ENCODE results near the gene PDS5B. TPM values are rescaled to one million over a fixed set of nuclear protein-coding genes. Genes with fewer than 3 reads are reported as not detected.

Gene PDS5B
- total RNA-seq, 2 experiments from 2014 or later: 39.8 to 40.6 TPM

DNA sequence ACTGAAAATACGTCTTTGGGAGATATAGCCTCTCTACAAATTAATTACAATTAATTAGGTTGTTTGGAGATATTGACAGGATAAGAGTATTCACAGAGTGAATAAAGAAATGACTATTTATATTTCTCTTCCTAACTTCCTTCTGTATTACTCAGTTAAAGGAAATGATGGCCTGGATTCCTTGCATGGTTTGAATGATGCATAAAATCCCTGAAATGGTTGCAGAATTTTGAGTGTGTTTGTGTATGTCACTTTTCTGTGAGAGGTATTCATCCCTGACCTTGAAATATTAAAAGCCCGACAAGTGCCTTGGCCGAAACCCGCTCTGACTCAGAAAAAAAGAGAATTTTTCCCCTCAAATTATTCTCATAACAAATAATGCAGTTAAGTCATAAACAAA is 90.0 kb downstream of the PDS5B start:
- CTCF ChIA-PET: interaction anchor here (0.6 kb wide), 1 partner anchor 19 kb away, joined by 3 read pairs; no protein-coding TSS in a partner anchor
- H3K4me1 Mint-ChIP-seq (ENCODE audit: low read depth): no peaks in the 10 kb centered on the region
- peaks cover 31% of the 10 kb centered on the region for H3K36me3 ChIP-seq (ENCODE audit: insufficient read depth, low read length)
- no peaks in the 10 kb centered on the region for H3K9me3 Mint-ChIP-seq
- H3K36me3 Mint-ChIP-seq (ENCODE audit: low read depth): peaks cover 87% of the 10 kb centered on the region
- no peaks in the 10 kb centered on the region for H3K27me3 ChIP-seq (ENCODE audit: control insufficient read depth in 1 of 2, insufficient read depth in 2 of 2, low read length in 2 of 2)
- ATAC-seq (ENCODE audit: poor library complexity) (no peak), DNase-seq (no peak)
- no peak for TF ChIP-seq CTCF (IDR thresholded peaks at IDR 0.05)
- POLR2A ChIA-PET: no interaction called here
- no peak overlapping the region for H3K27ac ChIP-seq (ENCODE audit: low read depth in 1 of 2, low read length in 2 of 2)
- H3K27ac Mint-ChIP-seq: no peak overlapping the region
- H3K27me3 Mint-ChIP-seq: no peaks in the 10 kb centered on the region
- H3K9me3 ChIP-seq (ENCODE audit: control insufficient read depth in 1 of 2, insufficient read depth in 1 of 2, low read length in 2 of 2): no peaks in the 10 kb centered on the region
- H3K4me1 ChIP-seq (ENCODE audit: insufficient read depth, low read length): no peaks in the 10 kb centered on the region
- no peak overlapping the region for H3K4me3 ChIP-seq (ENCODE audit: low read length)
- intact Hi-C loops (cut with DNase I, micrococcal nuclease): no loop called here
- H3K4me3 Mint-ChIP-seq: no peak overlapping the region

DNA sequence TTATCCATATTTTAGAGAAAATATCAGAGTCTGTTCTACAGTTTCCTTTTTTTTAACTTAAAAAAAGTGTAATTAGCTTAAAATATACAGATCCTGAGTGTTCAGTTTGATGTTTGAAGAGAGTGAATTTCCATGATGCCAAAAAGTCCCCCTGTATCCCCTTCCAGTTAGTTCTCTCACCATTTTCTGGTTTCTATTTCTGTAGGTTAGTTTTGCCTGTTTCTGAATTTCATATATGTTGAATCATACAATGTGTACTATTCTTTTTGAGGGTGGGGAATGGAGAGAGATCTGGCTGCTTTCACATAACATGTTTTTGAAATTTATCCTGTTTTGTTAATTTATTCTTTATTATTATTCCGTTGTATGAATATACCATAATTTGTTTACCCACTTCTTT is 95.9 kb downstream of the PDS5B start:
- H3K27me3 Mint-ChIP-seq: no peaks in the 10 kb centered on the region
- POLR2A ChIA-PET: interaction anchor here (1.4 kb wide), 1 partner anchor 55 kb away, joined by 4 read pairs; no protein-coding TSS in a partner anchor
- H3K36me3 Mint-ChIP-seq (ENCODE audit: low read depth): peaks cover 83% of the 10 kb centered on the region

GRCh38 chr13:32682740-32683139 is 96.5 kb downstream of the PDS5B start:
- Mint-ChIP-seq H3K27ac (no peak overlapping the region), H3K4me3 (no peak overlapping the region), H3K27me3 (no peaks in the 10 kb centered on the region), H3K36me3 (ENCODE audit: low read depth) (peaks cover 81% of the 10 kb centered on the region), H3K4me1 (ENCODE audit: low read depth) (no peaks in the 10 kb centered on the region), H3K9me3 (no peaks in the 10 kb centered on the region)
- no peaks in the 10 kb centered on the region for H3K27me3 ChIP-seq (ENCODE audit: control insufficient read depth in 1 of 2, insufficient read depth in 2 of 2, low read length in 2 of 2)
- CTCF ChIA-PET: no interaction called here
- intact Hi-C loops (cut with DNase I, micrococcal nuclease): no loop called here
- ATAC-seq (ENCODE audit: poor library complexity) (no peak), DNase-seq (no peak)
- no peak overlapping the region for H3K27ac ChIP-seq (ENCODE audit: low read depth in 1 of 2, low read length in 2 of 2)
- H3K4me1 ChIP-seq (ENCODE audit: insufficient read depth, low read length): no peaks in the 10 kb centered on the region
- no peak overlapping the region for H3K4me3 ChIP-seq (ENCODE audit: low read length)
- no peaks in the 10 kb centered on the region for H3K9me3 ChIP-seq (ENCODE audit: control insufficient read depth in 1 of 2, insufficient read depth in 1 of 2, low read length in 2 of 2)
- H3K36me3 ChIP-seq (ENCODE audit: insufficient read depth, low read length): peaks cover 28% of the 10 kb centered on the region
- TF ChIP-seq CTCF (IDR thresholded peaks at IDR 0.05): no peak
- POLR2A ChIA-PET: no interaction called here

More for the DNA sequence above, 95.9 kb downstream of the PDS5B start:
- H3K36me3 ChIP-seq (ENCODE audit: insufficient read depth, low read length): peaks cover 28% of the 10 kb centered on the region
- H3K4me3 Mint-ChIP-seq: no peak overlapping the region
- CTCF ChIA-PET: no interaction called here
- H3K4me1 Mint-ChIP-seq (ENCODE audit: low read depth): no peaks in the 10 kb centered on the region
- H3K27ac Mint-ChIP-seq: no peak overlapping the region
- no peak for ATAC-seq (ENCODE audit: poor library complexity)
- H3K4me3 ChIP-seq (ENCODE audit: low read length): no peak overlapping the region
- no peaks in the 10 kb centered on the region for H3K4me1 ChIP-seq (ENCODE audit: insufficient read depth, low read length)
- intact Hi-C loops (cut with DNase I, micrococcal nuclease): no loop called here
- H3K9me3 Mint-ChIP-seq: no peaks in the 10 kb centered on the region
- no peak for TF ChIP-seq CTCF (IDR thresholded peaks at IDR 0.05)
- no peaks in the 10 kb centered on the region for H3K27me3 ChIP-seq (ENCODE audit: control insufficient read depth in 1 of 2, insufficient read depth in 2 of 2, low read length in 2 of 2)
- no peak overlapping the region for H3K27ac ChIP-seq (ENCODE audit: low read depth in 1 of 2, low read length in 2 of 2)
- H3K9me3 ChIP-seq (ENCODE audit: control insufficient read depth in 1 of 2, insufficient read depth in 1 of 2, low read length in 2 of 2): no peaks in the 10 kb centered on the region
- no peak for DNase-seq

Measured in CD4-positive, alpha-beta T cell (primary cell).